K562 (cell line): ENCODE results near the gene METAP2. TPM values are rescaled to one million over a fixed set of nuclear protein-coding genes. Genes with fewer than 3 reads are reported as not detected.

Source experiments
- ATAC-seq: fragments of 200-7000 bp; cut with Tn5 transposase; 3 replicates; pipeline ENCODE4 v1.9.1; 2020; ENCODE audit warnings: moderate library complexity
- BruUV-seq: library from RNA; stranded (reverse); fragments of 400-500 nt; replicated peaks from 2 replicates; lab custom pipeline; 2021; lab: Mats Ljungman, UMichigan
- CTCF ChIA-PET: fragments of 300-600 bp; formaldehyde crosslinking; extraction: SDS; loops from one replicate; lab custom pipeline; 2021; ENCODE audit warnings: low intra/inter-chr PET ratio; lab: Yijun Ruan, JAX
- POLR2A ChIA-PET: fragments of 300-600, 350-650 bp; sonication (Branson Sonifier 250); formaldehyde crosslinking; extraction: SDS; loops from one replicate; lab custom pipeline; 2021; ENCODE audit warnings: antibody characterized with exemption, inconsistent platforms; lab: Yijun Ruan, JAX
- DNase-seq, 4 experiments: peaks; one replicate each; pipeline versions ENCODE4 v3.0.0 to v3.0.0-alpha.2; 2011 to 2018; ENCODE audit warnings: low spot score in 3 of 4, mixed read lengths in 3 of 4; ENCODE audit errors: extremely low read depth in 1 of 4
- FAIRE-seq: peaks from 2 replicates; lab custom pipeline; 2011; peaks lifted over from hg19 to GRCh38; lab: Jason Lieb, UNC
- H2AFZ ChIP-seq: 2 replicates; pipeline ENCODE4 v1.6.0; 2011; ENCODE audit warnings: low read depth, low read length, control low read depth, inconsistent platforms
- H3K27ac ChIP-seq: fragments of 200-600 bp; 3 replicates; pipeline ENCODE4 v1.8.0; 2011; ENCODE audit warnings: low read depth, mild to moderate bottlenecking, control low read depth, inconsistent platforms, low read length, moderate library complexity, mixed read lengths; ENCODE audit errors: extremely low read depth
- H3K27me3 ChIP-seq, 2 experiments: fragments of 300-600 bp in 1 of 2; 2 replicates in 1 of 2; 3 replicates in 1 of 2; pipeline versions ENCODE4 v1.6.0 to v1.8.0; 2011; ENCODE audit warnings: inconsistent platforms in 2 of 2, low read length in 2 of 2, mild to moderate bottlenecking in 1 of 2, mixed read lengths in 1 of 2, moderate library complexity in 1 of 2; ENCODE audit not compliant: control insufficient read depth in 2 of 2, insufficient read depth in 2 of 2
- H3K36me3 ChIP-seq: fragments of 300-600 bp; 3 replicates; pipeline ENCODE4 v1.8.0; 2011; ENCODE audit warnings: mild to moderate bottlenecking, low read length, inconsistent platforms; ENCODE audit not compliant: control insufficient read depth, insufficient read depth
- H3K4me1 ChIP-seq, 2 experiments: fragments of 200-600 bp in 1 of 2; replicated peaks in 1 of 2; 2 replicates in 1 of 2; 3 replicates in 1 of 2; pipeline versions ENCODE4 v1.5.1 to v1.8.0; 2011; ENCODE audit warnings: inconsistent platforms in 2 of 2, low read length in 2 of 2, mild to moderate bottlenecking in 1 of 2, mixed read lengths in 1 of 2, moderate library complexity in 1 of 2; ENCODE audit not compliant: control insufficient read depth in 2 of 2, insufficient read depth in 2 of 2
- H3K4me2 ChIP-seq: 2 replicates; pipeline ENCODE4 v1.6.1; 2011; ENCODE audit warnings: low read length, control low read depth, inconsistent platforms, mixed read lengths; ENCODE audit not compliant: insufficient read depth
- H3K4me3 ChIP-seq: fragments of 200-600 bp; sonication (generic), shearing (Covaris generic); 2 replicates; pipeline ENCODE4 v1.5.1; 2016; ENCODE audit warnings: control low read depth, inconsistent platforms
- H3K79me2 ChIP-seq: fragments of 200-600 bp; 3 replicates; pipeline ENCODE4 v1.8.0; 2011; ENCODE audit warnings: low read length, inconsistent platforms; ENCODE audit not compliant: control insufficient read depth, insufficient read depth
- H3K9ac ChIP-seq, 2 experiments: 2 replicates each; pipeline versions ENCODE4 v1.6.0 to v1.6.1; 2011; ENCODE audit warnings: low read depth in 2 of 2, low read length in 2 of 2, control low read depth in 1 of 2, inconsistent platforms in 1 of 2, mild to moderate bottlenecking in 1 of 2, mixed read lengths in 1 of 2; ENCODE audit not compliant: insufficient read depth in 1 of 2
- H3K9me1 ChIP-seq: one replicate; pipeline ENCODE4 v1.6.0; 2011; ENCODE audit warnings: inconsistent platforms, mild to moderate bottlenecking, low read length, moderate library complexity; ENCODE audit not compliant: control insufficient read depth, insufficient read depth
- H3K9me3 ChIP-seq: replicated peaks from 2 replicates; pipeline ENCODE4 v1.5.1; 2011; ENCODE audit warnings: low read depth, low read length, inconsistent platforms; ENCODE audit not compliant: control insufficient read depth, insufficient read depth
- H4K20me1 ChIP-seq: replicated peaks from 2 replicates; pipeline ENCODE4 v1.6.1; 2011; ENCODE audit warnings: low read length, inconsistent platforms, mixed read lengths; ENCODE audit not compliant: control insufficient read depth, insufficient read depth
- FOXK2 ChIP-seq, 2 experiments: fragments of 450-650 bp; IDR thresholded peaks in 1 of 2; conservative IDR thresholded peaks in 1 of 2; 2 replicates each; pipeline ENCODE4 v1.6.1; 2016; ENCODE audit warnings: low read depth in 2 of 2, mild to moderate bottlenecking in 1 of 2
- FOXP1 ChIP-seq: sonication (generic); formaldehyde crosslinking; IDR thresholded peaks from 2 replicates; pipeline ENCODE4 v1.8.0; 2022; ENCODE audit warnings: mild to moderate bottlenecking, missing genetic modification reagents
- MTA3 ChIP-seq: fragments of 450-650 bp; formaldehyde crosslinking; IDR thresholded peaks from 2 replicates; pipeline ENCODE4 v1.6.1; 2017; ENCODE audit warnings: mild to moderate bottlenecking, borderline replicate concordance
- RBM34 ChIP-seq: fragments of 200-400 bp; formaldehyde crosslinking; IDR thresholded peaks from 2 replicates; pipeline ENCODE4 v1.6.1; 2018; ENCODE audit warnings: low read length, borderline replicate concordance; ENCODE audit not compliant: insufficient read depth
- TAF15 ChIP-seq: fragments of 200-400 bp; formaldehyde crosslinking; IDR thresholded peaks from 2 replicates; pipeline ENCODE4 v1.6.1; 2017; ENCODE audit warnings: mild to moderate bottlenecking, low read depth, low read length, moderate library complexity
- TCF7 ChIP-seq: sonication (generic); IDR thresholded peaks from 2 replicates; pipeline ENCODE4 v1.6.1; 2016; ENCODE audit warnings: antibody characterized with exemption, borderline replicate concordance
- ZNF121 ChIP-seq: sonication (generic); formaldehyde crosslinking; conservative IDR thresholded peaks from 2 replicates; pipeline ENCODE4 v1.8.0; 2022; ENCODE audit warnings: missing genetic modification reagents
- ZNF717 ChIP-seq: fragments of 250-450 bp; sonication (Bioruptor Pico); IDR thresholded peaks from 2 replicates; pipeline ENCODE4 v1.5.0; 2021
- ZNF77 ChIP-seq: fragments of 250-450 bp; sonication (Bioruptor Pico); IDR thresholded peaks from 2 replicates; pipeline ENCODE4 v1.5.0; 2020
- WGBS: fragments of 100-300 bp; shearing (Covaris generic); methylation state at CpG from one replicate; pipeline ENCODE4 v1.1.6; 2016; ENCODE audit warnings: low coverage, mixed read lengths; ENCODE audit not compliant: insufficient coverage; ENCODE audit errors: missing lambda C conversion rate; 5-methylcytosine and 5-hydroxymethylcytosine counted together
- in situ Hi-C: fragments of 300-500 bp; cut with MboI; formaldehyde crosslinking; loops from 4 replicates; pipeline ENCODE4 v1.15.0; 2018; ENCODE audit warnings: inconsistent platforms, mixed read lengths
- intact Hi-C: fragments of 100-400 bp; cut with micrococcal nuclease; formaldehyde crosslinking; loops from 2 replicates; pipeline ENCODE4 v1.14.2; 2022
- polyA plus RNA-seq, 8 experiments: library from polyadenylated mRNA; depleted of rRNA in 4 of 8; stranded (reverse) in 5 of 8; unstranded in 3 of 8; fragments of >200 nt; fragmentation: Nextera tagmentation in 2 of 8; fragmentation: Illumina TruSeq in 1 of 8; extraction: Ambion mirVana in 2 of 8; extraction: Trizol in 1 of 8; gene quantifications; 2 replicates each; pipeline versions ENCODE4 v1.2.1 to v1.2.3, GENCODE V29; 2011 to 2014; ENCODE audit warnings: inconsistent platforms in 1 of 8, missing spikeins in 1 of 8
- total RNA-seq, 7 experiments: library from RNA; depleted of rRNA in 6 of 7; stranded (reverse); fragments of >200 nt in 6 of 7; fragmentation: Illumina TruSeq in 2 of 7; extraction: Trizol in 2 of 7; gene quantifications; 2 replicates each; pipeline versions ENCODE4 v1.2.1 to v1.2.3, GENCODE V29; 2011 to 2021; ENCODE audit warnings: low replicate concordance in 1 of 7
- TF ChIP-seq, protein P1 (sequence below), 2 experiments: fragments of 250-450 bp in 1 of 2; fragments of 450-650 bp in 1 of 2; sonication (Bioruptor Pico) in 1 of 2; IDR thresholded peaks; 2 replicates each; pipeline versions ENCODE4 v1.6.1 to v1.8.0; 2016 to 2021; ENCODE audit warnings: mild to moderate bottlenecking in 2 of 2, moderate library complexity in 2 of 2, missing compliant biosample characterization in 1 of 2, missing genetic modification characterization in 1 of 2

METAP2 gene
- total and polyA plus RNA-seq, 9 of the 15 experiments (the other 6 are each of a cell fraction or from before 2014, with no cell fraction given) = 75.5 to 205 (median 164) TPM

DNA sequence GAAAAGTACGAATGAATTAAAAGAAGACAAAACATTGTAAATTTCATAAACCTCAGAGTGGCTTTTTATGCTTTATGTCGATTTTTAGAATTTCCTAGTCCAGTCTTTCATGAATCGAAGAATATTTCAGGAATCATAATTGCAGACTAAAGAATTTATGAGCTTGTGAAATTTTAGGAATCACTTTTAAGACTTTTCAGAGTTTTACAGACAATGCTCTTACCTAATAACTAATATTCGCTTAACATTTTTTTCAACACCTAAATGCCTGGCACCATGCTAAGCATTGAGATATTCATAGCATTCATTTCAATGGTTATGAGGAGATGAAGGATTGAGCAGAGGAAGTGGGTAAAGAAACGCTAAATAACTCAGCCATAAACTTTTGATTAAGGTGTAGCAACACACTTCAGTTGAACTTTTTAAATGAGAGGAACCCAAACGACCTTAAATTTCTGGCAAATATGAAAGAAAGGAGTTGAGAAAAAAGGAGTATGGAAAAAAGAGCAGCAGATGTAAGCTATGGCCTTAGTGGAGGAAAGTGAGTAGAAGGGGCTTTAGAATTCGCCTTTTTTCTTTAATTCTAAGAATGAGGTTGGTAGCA lies 78.1 kb downstream of the METAP2 start:
- in situ Hi-C loops (no loop called here), intact Hi-C loops (no loop called here)
- H3K9ac ChIP-seq = no peak overlapping the region
- H2AFZ ChIP-seq = peak overlapping the region; percentile 53; the same call in 1 of the 2 replicates
- DNase-seq (no peak), FAIRE-seq (no peak), ATAC-seq (no peak)
- H3K9me3 ChIP-seq = peaks cover 8% of the 10 kb centered on the region; the same call in 1 of the 2 replicates
- WGBS = 19% methylated on average over 7 of the region's 7 CpGs
- ChIA-PET CTCF (no interaction called here), POLR2A (no interaction called here)
- no peaks in the 10 kb centered on the region for H3K9me1 ChIP-seq
- TF ChIP-seq TCF7 (no peak), FOXP1 (CRISPR knock-in tag) (no peak), ZNF717 (CRISPR knock-in tag) (no peak), MTA3 (no peak), RBM34 (no peak), ZNF121 (CRISPR knock-in tag) (no peak), TAF15 (no peak), ZNF77 (CRISPR knock-in tag) (no peak), FOXK2 (conservative IDR thresholded peaks at IDR 0.05 in 1 of 2, IDR thresholded peaks at IDR 0.05 in 1 of 2; ENCODE audit: low read depth in 2 of 2) (no peak)
- TF ChIP-seq, protein P1, sequence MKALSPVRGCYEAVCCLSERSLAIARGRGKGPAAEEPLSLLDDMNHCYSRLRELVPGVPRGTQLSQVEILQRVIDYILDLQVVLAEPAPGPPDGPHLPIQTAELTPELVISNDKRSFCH (CRISPR knock-in tag; IDR thresholded peaks at IDR 0.05) = no peak
- TF ChIP-seq, protein P1 (tag; IDR thresholded peaks at IDR 0.05) = no peak
- 0 out of 5 replicates have a peak, but pooled peaks cover 0 to 3% of the 10 kb centered on the region in 2 experiments for H3K27me3 ChIP-seq
- peaks cover 6 to 12% of the 10 kb centered on the region in 2 experiments; a peak in 4 of 5 replicates for H3K4me1 ChIP-seq
- H3K79me2 ChIP-seq = 0 out of 3 replicates have a peak, but pooled peaks cover 4% of the 10 kb centered on the region
- no TSS peak for BruUV-seq
- H4K20me1 ChIP-seq = no peaks in the 10 kb centered on the region
- H3K27ac ChIP-seq = no peak overlapping the region
- H3K36me3 ChIP-seq = no peaks in the 10 kb centered on the region
- no peak overlapping the region for H3K4me2 ChIP-seq
- H3K4me3 ChIP-seq = no peak overlapping the region
